ENCODE results near the gene ZNF343. TPM values are rescaled to one million over a fixed set of nuclear protein-coding genes. Genes with fewer than 3 reads are reported as not detected.

ZNF343 gene
- total and polyA plus RNA-seq, 2 of the 4 experiments (the other 2 are of a cell fraction) = 7.8 to 26.2 TPM

DNA sequence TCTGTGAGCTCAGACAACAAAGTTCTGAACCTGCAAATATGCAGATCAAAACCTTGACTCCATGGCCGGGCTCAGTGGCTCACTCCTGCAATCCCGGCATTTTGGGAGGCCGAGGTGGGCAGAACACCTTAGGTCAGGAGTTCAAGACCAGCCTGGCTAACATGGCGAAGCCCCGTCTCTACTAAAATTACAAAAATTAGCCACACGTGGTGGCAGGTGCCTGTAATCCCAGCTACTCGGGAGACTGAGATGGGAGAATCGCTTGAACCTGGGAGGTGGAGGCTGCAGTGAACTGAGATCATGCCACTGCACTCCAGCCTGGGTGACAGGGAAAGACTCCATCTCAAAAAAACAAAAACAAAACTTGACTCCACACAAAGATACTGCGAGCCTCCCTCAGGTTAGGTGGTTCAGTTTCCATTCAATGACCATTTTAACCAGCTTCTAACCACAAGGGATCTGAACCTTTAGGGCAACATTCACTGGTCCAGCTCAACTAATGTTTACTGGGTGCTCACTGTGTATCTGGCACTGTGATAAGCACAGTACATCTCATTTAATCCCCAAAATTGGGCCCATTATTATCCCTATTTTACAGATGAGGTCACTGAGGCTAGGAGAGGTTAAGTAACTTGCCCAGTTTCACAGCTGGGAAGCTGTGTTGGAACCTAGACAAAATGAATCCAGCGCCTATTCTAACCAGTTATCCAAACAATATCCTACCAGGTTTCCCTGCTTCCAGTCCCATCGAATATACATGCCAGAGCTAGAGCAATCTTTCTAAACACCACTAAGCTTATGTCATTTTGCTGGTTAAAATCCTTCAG lies 39.9 kb downstream of the ZNF343 start:
- no peak overlapping the region for H2BK20ac ChIP-seq (ENCODE audit: low read depth, low read length)
- no peak for ATAC-seq (ENCODE audit: low read depth)
- H3K18ac ChIP-seq (ENCODE audit: low read depth, low read length) = no peak overlapping the region
- no TSS peak for BruUV-seq (replicated peaks)
- 0 out of 2 replicates have a peak overlapping the region, but pooled peaks have one; percentile 45 for H3K4ac ChIP-seq (ENCODE audit: low read depth, low read length)
- H2BK5ac ChIP-seq (ENCODE audit: low read depth, low read length, poor library complexity, severe bottlenecking) = no peak overlapping the region
- no peak overlapping the region for H4K5ac ChIP-seq (ENCODE audit: low read depth, low read length)
- peak overlapping the region; percentile 22; the same call in 1 of the 2 replicates for H3K27ac ChIP-seq (ENCODE audit: insufficient read depth, low read length)
- H2BK120ac ChIP-seq (ENCODE audit: low read depth, low read length) = no peak overlapping the region
- H3K27me3 ChIP-seq (ENCODE audit: control insufficient read depth, insufficient read depth, low read length) = no peaks in the 10 kb centered on the region
- peaks cover 33% of the 10 kb centered on the region for H3K36me3 ChIP-seq (ENCODE audit: control insufficient read depth, insufficient read depth, low read length)
- peak overlapping the region; percentile 87 for H3K23ac ChIP-seq (ENCODE audit: low read depth, low read length)
- WGBS, 2 experiments (ENCODE audit: extremely low coverage in 2 of 2, insufficient read length in 1 of 2) = 74% methylated on average over 4 of the region's 11 CpGs; no CpG with 5 or more reads in 1 of the 2 experiments
- peak overlapping the region; percentile 58; the same call in 1 of the 2 replicates for H3K9ac ChIP-seq (ENCODE audit: low read depth, low read length)
- no peak overlapping the region for H4K8ac ChIP-seq (ENCODE audit: low read depth in 2 of 2, low read length in 2 of 2)
- peak overlapping the region; percentile 71 for H3K4me2 ChIP-seq (ENCODE audit: low read depth, low read length)
- 0 out of 2 replicates have a peak overlapping the region, but pooled peaks have one; percentile 10 for H2AK5ac ChIP-seq (ENCODE audit: low read depth, low read length)
- in situ Hi-C loops (cut with MboI; ENCODE audit: low sequenced_read_pairs) (loop anchor here (10.0 to 25.0 kb wide), 2 partner anchors 176 to 706 kb away; no protein-coding TSS in a partner anchor), intact Hi-C loops (cut with micrococcal nuclease) (no loop called here), dilution Hi-C loops (cut with HindIII; ENCODE audit: low sequenced_read_pairs, unreplicated experiment) (no loop called here)
- peaks cover 48% of the 10 kb centered on the region for H4K20me1 ChIP-seq (ENCODE audit: insufficient read depth, low read length)
- no peak overlapping the region for H2AK9ac ChIP-seq (replicated peaks; ENCODE audit: low read depth, low read length, poor library complexity)
- H3K56ac ChIP-seq (ENCODE audit: extremely low read depth, insufficient read depth, low read length) = no peak overlapping the region
- no peak overlapping the region for H2BK15ac ChIP-seq (ENCODE audit: low read depth, low read length)
- H3K79me1 ChIP-seq (ENCODE audit: low read depth in 1 of 2, low read length in 2 of 2) = peaks cover 21 to 42% of the 10 kb centered on the region in 2 experiments
- H3K14ac ChIP-seq (replicated peaks; ENCODE audit: low read depth, low read length) = peak overlapping the region; percentile 40; the same call in 1 of the 2 replicates
- peaks cover 7% of the 10 kb centered on the region for H3K4me1 ChIP-seq (ENCODE audit: control insufficient read depth, insufficient read depth, low read length)
- H3K9me3 ChIP-seq (ENCODE audit: control insufficient read depth, insufficient read depth, low read length) = no peaks in the 10 kb centered on the region
- ChIA-PET POLR2A (ENCODE audit: unreplicated experiment) (no interaction called here), CTCF (no interaction called here)
- peak overlapping the region; percentile 76 for H3K4me3 ChIP-seq (ENCODE audit: insufficient read depth, low read depth, low read length)
- H2AFZ ChIP-seq (replicated peaks; ENCODE audit: low read length, poor library complexity) = no peak overlapping the region
- H3K9me1 ChIP-seq (ENCODE audit: insufficient read depth, low read length) = peaks cover 18% of the 10 kb centered on the region
- peak; percentile 29 for DNase-seq
- H4K91ac ChIP-seq (ENCODE audit: insufficient read depth, low read depth, low read length) = no peak overlapping the region
- no peak for TF ChIP-seq CHD1 (IDR thresholded peaks at IDR 0.05; ENCODE audit: low read depth, low read length)
- TF ChIP-seq MAZ (IDR thresholded peaks at IDR 0.05; ENCODE audit: borderline replicate concordance, low read depth, low read length) = no peak
- TF ChIP-seq RCOR1 (IDR thresholded peaks at IDR 0.05; ENCODE audit: insufficient replicate concordance, low read length) = no peak
- TF ChIP-seq RAD21 (IDR thresholded peaks at IDR 0.05; ENCODE audit: low read length) = no peak
- TF ChIP-seq NFE2L2 (IDR thresholded peaks at IDR 0.05; ENCODE audit: low read depth, low read length) = no peak
- TF ChIP-seq ELK1 (IDR thresholded peaks at IDR 0.05; ENCODE audit: borderline replicate concordance, low read depth, low read length) = no peak
- TF ChIP-seq RFX5 (IDR thresholded peaks at IDR 0.05; ENCODE audit: low read depth, low read length) = no peak
- no peak for TF ChIP-seq CEBPB (IDR thresholded peaks at IDR 0.05; ENCODE audit: low read depth, low read length)
- no peak for TF ChIP-seq MAFK (IDR thresholded peaks at IDR 0.05; ENCODE audit: low read depth, low read length)
- TF ChIP-seq BHLHE40 (IDR thresholded peaks at IDR 0.05; ENCODE audit: low read depth, low read length) = no peak
- TF ChIP-seq MXI1 (IDR thresholded peaks at IDR 0.05; ENCODE audit: borderline replicate concordance, low read depth, low read length) = no peak
- no peak for TF ChIP-seq FOS (IDR thresholded peaks at IDR 0.05; ENCODE audit: low read depth, low read length)
- TF ChIP-seq, protein P1, sequence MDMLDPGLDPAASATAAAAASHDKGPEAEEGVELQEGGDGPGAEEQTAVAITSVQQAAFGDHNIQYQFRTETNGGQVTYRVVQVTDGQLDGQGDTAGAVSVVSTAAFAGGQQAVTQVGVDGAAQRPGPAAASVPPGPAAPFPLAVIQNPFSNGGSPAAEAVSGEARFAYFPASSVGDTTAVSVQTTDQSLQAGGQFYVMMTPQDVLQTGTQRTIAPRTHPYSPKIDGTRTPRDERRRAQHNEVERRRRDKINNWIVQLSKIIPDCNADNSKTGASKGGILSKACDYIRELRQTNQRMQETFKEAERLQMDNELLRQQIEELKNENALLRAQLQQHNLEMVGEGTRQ (IDR thresholded peaks at IDR 0.05; ENCODE audit: low read depth, low read length) = no peak
- TF ChIP-seq, protein P2, sequence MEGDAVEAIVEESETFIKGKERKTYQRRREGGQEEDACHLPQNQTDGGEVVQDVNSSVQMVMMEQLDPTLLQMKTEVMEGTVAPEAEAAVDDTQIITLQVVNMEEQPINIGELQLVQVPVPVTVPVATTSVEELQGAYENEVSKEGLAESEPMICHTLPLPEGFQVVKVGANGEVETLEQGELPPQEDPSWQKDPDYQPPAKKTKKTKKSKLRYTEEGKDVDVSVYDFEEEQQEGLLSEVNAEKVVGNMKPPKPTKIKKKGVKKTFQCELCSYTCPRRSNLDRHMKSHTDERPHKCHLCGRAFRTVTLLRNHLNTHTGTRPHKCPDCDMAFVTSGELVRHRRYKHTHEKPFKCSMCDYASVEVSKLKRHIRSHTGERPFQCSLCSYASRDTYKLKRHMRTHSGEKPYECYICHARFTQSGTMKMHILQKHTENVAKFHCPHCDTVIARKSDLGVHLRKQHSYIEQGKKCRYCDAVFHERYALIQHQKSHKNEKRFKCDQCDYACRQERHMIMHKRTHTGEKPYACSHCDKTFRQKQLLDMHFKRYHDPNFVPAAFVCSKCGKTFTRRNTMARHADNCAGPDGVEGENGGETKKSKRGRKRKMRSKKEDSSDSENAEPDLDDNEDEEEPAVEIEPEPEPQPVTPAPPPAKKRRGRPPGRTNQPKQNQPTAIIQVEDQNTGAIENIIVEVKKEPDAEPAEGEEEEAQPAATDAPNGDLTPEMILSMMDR (conservative IDR thresholded peaks at IDR 0.05; ENCODE audit: low read depth, low read length) = no peak

All from IMR-90 (cell line).